ENCODE data around the gene PSMB9. TPM values are rescaled to one million over a fixed set of nuclear protein-coding genes. Genes with fewer than 3 reads are reported as not detected.

PSMB9 gene
- total and polyA plus RNA-seq, 2 donors (not counting 1 experiment from before 2014, with no cell fraction given): 181 to 242 TPM

DNA sequence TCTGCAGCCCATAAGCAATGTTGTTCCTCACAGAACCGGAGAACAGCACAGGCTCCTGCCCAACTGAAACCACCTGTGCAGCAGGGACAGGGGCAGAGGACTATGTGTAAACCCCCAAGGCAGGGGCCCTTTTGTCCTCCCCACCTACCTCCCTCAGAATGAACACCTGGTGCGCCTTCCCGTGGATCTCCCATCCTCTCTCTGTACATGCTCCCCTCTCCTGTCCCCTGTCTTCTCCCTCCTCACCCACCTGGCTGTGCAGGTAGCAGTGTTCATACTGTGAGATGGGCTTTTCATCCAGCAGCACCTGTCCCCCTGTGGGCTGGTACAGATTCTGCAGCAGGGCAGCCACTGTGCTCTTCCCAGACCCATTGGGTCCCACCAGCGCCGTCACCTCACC is 24.0 kb upstream of the PSMB9 start:
- Histone ChIP-seq H3K4me2 (replicated peaks; ENCODE audit: low read depth, low read length, poor library complexity, severe bottlenecking) (no peak overlapping the region), H3K4me3 (ENCODE audit: control extremely low read depth in 1 of 5, extremely low read depth in 1 of 5, insufficient read depth in 1 of 5, low read depth in 2 of 5, low read length in 4 of 5) (no peak overlapping the region), H3K36me3 (replicated peaks in 1 of 2; ENCODE audit: control extremely low read depth in 1 of 2, control insufficient read depth in 1 of 2, extremely low read depth in 1 of 2, insufficient read depth in 2 of 2, low read length in 1 of 2) (peaks cover 33 to 81% of the 10 kb centered on the region in 2 experiments), H4K20me1 (ENCODE audit: control insufficient read depth, insufficient read depth, low read length, poor library complexity, severe bottlenecking) (no peaks in the 10 kb centered on the region), H3K27me3 (replicated peaks in 1 of 4; ENCODE audit: control extremely low read depth in 1 of 4, control insufficient read depth in 3 of 4, insufficient read depth in 4 of 4, low read length in 3 of 4) (no peaks in the 10 kb centered on the region), H3K79me2 (ENCODE audit: control insufficient read depth, insufficient read depth, low read length) (peaks cover 53% of the 10 kb centered on the region), H3K27ac (ENCODE audit: low read length in 2 of 2) (no peak overlapping the region), H3K9me3 (ENCODE audit: control extremely low read depth in 1 of 3, control insufficient read depth in 2 of 3, insufficient read depth in 1 of 3, low read length in 2 of 3) (no peaks in the 10 kb centered on the region), H2AFZ (ENCODE audit: insufficient read depth, low read depth, low read length, poor library complexity, severe bottlenecking) (no peak overlapping the region), H3K4me1 (ENCODE audit: control insufficient read depth in 2 of 2, insufficient read depth in 2 of 2, low read length in 2 of 2) (peaks cover 0 to 3% of the 10 kb centered on the region in 2 donors), H3K9ac (ENCODE audit: low read length) (no peak overlapping the region)
- no peak overlapping the region for H3K27ac Mint-ChIP-seq
- no peak overlapping the region for H3K4me3 Mint-ChIP-seq
- WGBS (ENCODE audit: insufficient coverage): 96% methylated on average over 3 of the region's 5 CpGs
- ChIA-PET CTCF (interaction anchor here (0.7 to 4.7 kb wide), 4 partner anchors 8 to 38 kb away, joined by 3 to 27 read pairs (median 4); partner anchors contain the start of gene TAP2), POLR2A (no interaction called here)
- H3K9me3 Mint-ChIP-seq (ENCODE audit: insufficient read depth): no peaks in the 10 kb centered on the region
- intact Hi-C loops (cut with micrococcal nuclease): no loop called here
- peaks cover 29% of the 10 kb centered on the region for H3K4me1 Mint-ChIP-seq
- TF ChIP-seq, protein P1, sequence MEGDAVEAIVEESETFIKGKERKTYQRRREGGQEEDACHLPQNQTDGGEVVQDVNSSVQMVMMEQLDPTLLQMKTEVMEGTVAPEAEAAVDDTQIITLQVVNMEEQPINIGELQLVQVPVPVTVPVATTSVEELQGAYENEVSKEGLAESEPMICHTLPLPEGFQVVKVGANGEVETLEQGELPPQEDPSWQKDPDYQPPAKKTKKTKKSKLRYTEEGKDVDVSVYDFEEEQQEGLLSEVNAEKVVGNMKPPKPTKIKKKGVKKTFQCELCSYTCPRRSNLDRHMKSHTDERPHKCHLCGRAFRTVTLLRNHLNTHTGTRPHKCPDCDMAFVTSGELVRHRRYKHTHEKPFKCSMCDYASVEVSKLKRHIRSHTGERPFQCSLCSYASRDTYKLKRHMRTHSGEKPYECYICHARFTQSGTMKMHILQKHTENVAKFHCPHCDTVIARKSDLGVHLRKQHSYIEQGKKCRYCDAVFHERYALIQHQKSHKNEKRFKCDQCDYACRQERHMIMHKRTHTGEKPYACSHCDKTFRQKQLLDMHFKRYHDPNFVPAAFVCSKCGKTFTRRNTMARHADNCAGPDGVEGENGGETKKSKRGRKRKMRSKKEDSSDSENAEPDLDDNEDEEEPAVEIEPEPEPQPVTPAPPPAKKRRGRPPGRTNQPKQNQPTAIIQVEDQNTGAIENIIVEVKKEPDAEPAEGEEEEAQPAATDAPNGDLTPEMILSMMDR (IDR thresholded peaks at IDR 0.05): no peak
- no peak for TF ChIP-seq EZH2 (IDR thresholded peaks at IDR 0.05; ENCODE audit: borderline replicate concordance, insufficient read depth, low read depth, low read length, poor library complexity, severe bottlenecking)
- DNase-seq (no peak), ATAC-seq (ENCODE audit: low read depth) (no peak)
- no peaks in the 10 kb centered on the region for H3K27me3 Mint-ChIP-seq

DNA sequence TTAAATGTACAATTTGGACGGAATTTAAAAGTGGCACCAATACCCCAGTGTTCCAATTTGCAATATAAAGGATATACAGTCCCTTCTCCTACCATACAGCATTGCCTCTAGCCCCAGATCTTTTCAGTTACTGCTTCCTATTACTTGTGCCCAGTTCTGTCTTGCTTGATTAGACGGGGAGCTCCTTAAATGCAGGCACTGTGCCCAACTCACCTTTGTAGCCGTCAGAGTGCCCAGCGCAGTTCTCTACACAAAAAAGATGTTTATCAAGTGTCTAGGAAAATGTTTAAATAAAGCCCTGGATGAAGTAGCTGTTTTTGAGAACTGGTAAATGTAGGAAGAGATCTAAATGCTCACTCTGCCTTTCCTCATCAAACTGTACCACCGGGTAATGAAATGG is 23.1 kb upstream of the PSMB9 start:
- peaks cover 36% of the 10 kb centered on the region for H3K4me1 Mint-ChIP-seq
- CTCF ChIA-PET: interaction anchor here (0.7 to 1.5 kb wide), 4 partner anchors 17 to 153 kb away, joined by 3 read pairs; no protein-coding TSS in a partner anchor
- whole genome bisulfite sequencing (ENCODE audit: insufficient coverage): 100% methylated on average over 1 of the region's 5 CpGs

More for the DNA sequence above, 23.1 kb upstream of the PSMB9 start:
- DNase-seq (no peak), ATAC-seq (ENCODE audit: low read depth) (no peak)
- peaks cover 36 to 88% of the 10 kb centered on the region in 2 experiments for H3K36me3 ChIP-seq (replicated peaks in 1 of 2; ENCODE audit: control extremely low read depth in 1 of 2, control insufficient read depth in 1 of 2, extremely low read depth in 1 of 2, insufficient read depth in 2 of 2, low read length in 1 of 2)
- no peaks in the 10 kb centered on the region for H3K27me3 Mint-ChIP-seq
- no peaks in the 10 kb centered on the region for H4K20me1 ChIP-seq (ENCODE audit: control insufficient read depth, insufficient read depth, low read length, poor library complexity, severe bottlenecking)
- H3K79me2 ChIP-seq (ENCODE audit: control insufficient read depth, insufficient read depth, low read length): peaks cover 62% of the 10 kb centered on the region
- intact Hi-C loops (cut with micrococcal nuclease): no loop called here
- peak overlapping the region; percentile 33 for H3K27ac Mint-ChIP-seq
- peaks cover 0 to 6% of the 10 kb centered on the region in 2 donors for H3K4me1 ChIP-seq (ENCODE audit: control insufficient read depth in 2 of 2, insufficient read depth in 2 of 2, low read length in 2 of 2)
- no peak overlapping the region for H3K4me2 ChIP-seq (replicated peaks; ENCODE audit: low read depth, low read length, poor library complexity, severe bottlenecking)
- H3K4me3 Mint-ChIP-seq: no peak overlapping the region
- no peak overlapping the region for H2AFZ ChIP-seq (ENCODE audit: insufficient read depth, low read depth, low read length, poor library complexity, severe bottlenecking)
- H3K9ac ChIP-seq (ENCODE audit: low read length): no peak overlapping the region
- no peaks in the 10 kb centered on the region for H3K27me3 ChIP-seq (replicated peaks in 1 of 4; ENCODE audit: control extremely low read depth in 1 of 4, control insufficient read depth in 3 of 4, insufficient read depth in 4 of 4, low read length in 3 of 4)
- POLR2A ChIA-PET: no interaction called here
- H3K9me3 Mint-ChIP-seq (ENCODE audit: insufficient read depth): no peaks in the 10 kb centered on the region
- TF ChIP-seq EZH2 (IDR thresholded peaks at IDR 0.05; ENCODE audit: borderline replicate concordance, insufficient read depth, low read depth, low read length, poor library complexity, severe bottlenecking): no peak
- TF ChIP-seq, protein P1 (IDR thresholded peaks at IDR 0.05): no peak
- H3K4me3 ChIP-seq (ENCODE audit: control extremely low read depth in 1 of 5, extremely low read depth in 1 of 5, insufficient read depth in 1 of 5, low read depth in 2 of 5, low read length in 4 of 5): no peak overlapping the region
- H3K9me3 ChIP-seq (ENCODE audit: control extremely low read depth in 1 of 3, control insufficient read depth in 2 of 3, insufficient read depth in 1 of 3, low read length in 2 of 3): no peaks in the 10 kb centered on the region
- H3K27ac ChIP-seq (ENCODE audit: low read length in 2 of 2): no peak overlapping the region
